ENCODE data around the gene MTMR1. TPM values are rescaled to one million over a fixed set of nuclear protein-coding genes. Genes with fewer than 3 reads are reported as not detected.

Gene MTMR1
- total and polyA plus RNA-seq, 2 donors from 2014 or later: 6.2 to 24.5 TPM

DNA sequence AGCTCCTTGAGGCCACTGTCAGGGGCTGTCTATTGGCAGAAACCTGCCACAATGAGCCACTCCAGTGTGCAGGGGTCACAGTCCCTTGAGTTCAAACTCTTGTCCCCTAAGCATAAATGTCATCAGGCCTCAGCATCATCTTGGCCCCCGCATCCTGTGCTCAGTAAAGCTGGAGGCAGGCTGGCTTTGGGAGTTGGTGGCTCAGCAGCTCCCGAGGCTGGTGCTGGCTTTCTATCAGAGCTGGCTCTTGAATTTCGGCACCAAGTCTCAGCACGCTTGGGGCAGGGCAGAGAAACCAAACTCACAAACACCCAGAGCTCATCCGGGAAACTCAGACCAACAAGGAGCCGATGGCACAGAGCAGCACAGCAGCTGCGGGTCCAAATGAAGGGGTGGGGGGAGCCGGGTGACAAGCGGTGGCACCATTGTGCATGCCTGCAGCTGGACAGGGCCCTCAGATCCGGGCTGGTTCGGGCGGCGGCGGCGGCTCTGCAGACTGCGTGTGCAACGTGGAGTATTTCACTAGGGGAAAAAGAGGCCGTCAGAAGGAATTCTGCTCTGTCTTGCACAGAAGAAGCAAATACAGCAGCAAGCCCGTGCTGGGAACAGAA, 75.5 kb downstream of the MTMR1 start:
- H3K9ac ChIP-seq (ENCODE audit: low read length in 3 of 3): no peak overlapping the region
- H3K27me3 ChIP-seq (ENCODE audit: control insufficient read depth, insufficient read depth, low read length): no peaks in the 10 kb centered on the region
- DNase-seq (peak in 1 of 5 donors; percentile 66), FAIRE-seq (no peak)
- H3K4me1 ChIP-seq (ENCODE audit: control insufficient read depth in 2 of 3, insufficient read depth in 2 of 3, low read depth in 1 of 3, low read length in 3 of 3): no peaks in the 10 kb centered on the region
- H3K27ac ChIP-seq (ENCODE audit: low read depth in 2 of 2, low read length in 2 of 2): no peak overlapping the region
- no peaks in the 10 kb centered on the region for H3K36me3 ChIP-seq (ENCODE audit: control insufficient read depth in 2 of 3, insufficient read depth in 3 of 3, low read length in 3 of 3)
- intact Hi-C loops (cut with DNase I): no loop called here
- no peak overlapping the region for H3K4me3 ChIP-seq (ENCODE audit: low read length in 3 of 3)
- H3K9me3 ChIP-seq (ENCODE audit: control insufficient read depth in 2 of 3, insufficient read depth in 1 of 3, low read length in 3 of 3): no peaks in the 10 kb centered on the region
- TF ChIP-seq, protein P1, sequence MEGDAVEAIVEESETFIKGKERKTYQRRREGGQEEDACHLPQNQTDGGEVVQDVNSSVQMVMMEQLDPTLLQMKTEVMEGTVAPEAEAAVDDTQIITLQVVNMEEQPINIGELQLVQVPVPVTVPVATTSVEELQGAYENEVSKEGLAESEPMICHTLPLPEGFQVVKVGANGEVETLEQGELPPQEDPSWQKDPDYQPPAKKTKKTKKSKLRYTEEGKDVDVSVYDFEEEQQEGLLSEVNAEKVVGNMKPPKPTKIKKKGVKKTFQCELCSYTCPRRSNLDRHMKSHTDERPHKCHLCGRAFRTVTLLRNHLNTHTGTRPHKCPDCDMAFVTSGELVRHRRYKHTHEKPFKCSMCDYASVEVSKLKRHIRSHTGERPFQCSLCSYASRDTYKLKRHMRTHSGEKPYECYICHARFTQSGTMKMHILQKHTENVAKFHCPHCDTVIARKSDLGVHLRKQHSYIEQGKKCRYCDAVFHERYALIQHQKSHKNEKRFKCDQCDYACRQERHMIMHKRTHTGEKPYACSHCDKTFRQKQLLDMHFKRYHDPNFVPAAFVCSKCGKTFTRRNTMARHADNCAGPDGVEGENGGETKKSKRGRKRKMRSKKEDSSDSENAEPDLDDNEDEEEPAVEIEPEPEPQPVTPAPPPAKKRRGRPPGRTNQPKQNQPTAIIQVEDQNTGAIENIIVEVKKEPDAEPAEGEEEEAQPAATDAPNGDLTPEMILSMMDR (IDR thresholded peaks at IDR 0.05; ENCODE audit: borderline replicate concordance, extremely low read depth, insufficient read depth): no peak

DNA sequence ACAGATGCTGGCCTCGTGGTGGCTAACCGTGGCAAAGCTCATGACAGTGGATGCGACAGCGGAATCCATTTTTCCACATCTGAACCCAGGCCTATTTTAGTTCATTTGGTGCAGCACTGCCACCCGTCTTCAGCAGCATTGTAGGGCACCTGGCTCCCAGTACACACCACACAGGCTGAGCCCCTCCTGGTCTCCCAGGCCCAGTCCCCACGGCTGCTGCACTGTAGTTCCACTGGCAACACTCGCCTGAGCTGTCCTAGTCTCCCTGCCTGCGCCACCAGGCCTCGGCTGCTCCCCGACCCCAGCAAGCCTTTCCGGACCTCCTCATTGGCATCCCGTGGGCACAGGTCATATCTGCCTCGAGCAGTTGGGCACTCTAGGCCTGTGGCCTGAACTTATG, 76.2 kb downstream of the MTMR1 start:
- Histone ChIP-seq H3K9me3 (ENCODE audit: control insufficient read depth in 2 of 3, insufficient read depth in 1 of 3, low read length in 3 of 3) (no peaks in the 10 kb centered on the region), H3K36me3 (ENCODE audit: control insufficient read depth in 2 of 3, insufficient read depth in 3 of 3, low read length in 3 of 3) (no peaks in the 10 kb centered on the region), H3K4me3 (ENCODE audit: low read length in 3 of 3) (no peak overlapping the region), H3K4me1 (ENCODE audit: control insufficient read depth in 2 of 3, insufficient read depth in 2 of 3, low read depth in 1 of 3, low read length in 3 of 3) (no peaks in the 10 kb centered on the region), H3K9ac (ENCODE audit: low read length in 3 of 3) (no peak overlapping the region), H3K27ac (ENCODE audit: low read depth in 2 of 2, low read length in 2 of 2) (no peak overlapping the region), H3K27me3 (ENCODE audit: control insufficient read depth, insufficient read depth, low read length) (no peaks in the 10 kb centered on the region)
- intact Hi-C loops (cut with DNase I): no loop called here
- FAIRE-seq (no peak), DNase-seq (peak in 1 of 5 donors; percentile 71)
- TF ChIP-seq, protein P1 (IDR thresholded peaks at IDR 0.05; ENCODE audit: borderline replicate concordance, extremely low read depth, insufficient read depth): no peak

DNA sequence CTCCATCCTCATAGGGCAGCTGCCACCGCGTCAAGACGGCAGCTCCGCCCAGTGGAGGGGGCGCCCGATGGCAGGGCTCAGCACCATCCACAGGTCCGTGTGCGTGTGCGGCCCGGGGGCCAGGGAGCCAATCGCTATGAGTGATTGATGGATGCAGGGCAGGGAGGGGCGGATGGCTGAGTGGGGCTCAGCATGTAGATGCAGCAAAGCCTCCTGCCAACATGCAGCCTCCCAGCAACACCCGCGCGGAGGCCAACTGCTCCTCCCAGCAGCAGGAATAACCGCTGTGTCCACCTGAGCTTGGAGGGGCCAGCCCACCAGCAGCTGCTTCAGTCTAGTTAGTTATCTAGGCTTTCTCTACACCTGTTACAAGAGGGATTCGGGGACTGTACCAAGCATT, 77.4 kb downstream of the MTMR1 start:
- no peaks in the 10 kb centered on the region for H3K27me3 ChIP-seq (ENCODE audit: control insufficient read depth, insufficient read depth, low read length)
- H3K4me1 ChIP-seq (ENCODE audit: control insufficient read depth in 2 of 3, insufficient read depth in 2 of 3, low read depth in 1 of 3, low read length in 3 of 3): no peaks in the 10 kb centered on the region
- no peak overlapping the region for H3K9ac ChIP-seq (ENCODE audit: low read length in 3 of 3)
- FAIRE-seq (no peak), DNase-seq (peak in 1 of 5 donors; percentile 54)
- TF ChIP-seq, protein P1 (IDR thresholded peaks at IDR 0.05; ENCODE audit: borderline replicate concordance, extremely low read depth, insufficient read depth): no peak
- H3K27ac ChIP-seq (ENCODE audit: low read depth in 2 of 2, low read length in 2 of 2): no peak overlapping the region
- H3K4me3 ChIP-seq (ENCODE audit: low read length in 3 of 3): no peak overlapping the region
- intact Hi-C loops (cut with DNase I): loop anchor here (5.0 kb wide), 1 partner anchor 312 kb away; no protein-coding TSS in a partner anchor
- no peaks in the 10 kb centered on the region for H3K9me3 ChIP-seq (ENCODE audit: control insufficient read depth in 2 of 3, insufficient read depth in 1 of 3, low read length in 3 of 3)
- H3K36me3 ChIP-seq (ENCODE audit: control insufficient read depth in 2 of 3, insufficient read depth in 3 of 3, low read length in 3 of 3): no peaks in the 10 kb centered on the region
